ENCODE data around the gene LRCH1.
"Not testable (repeated sequence)": the region's sequence is repeated elsewhere in the genome, so short reads cannot be mapped to it uniquely, and the experiment has no call there.

LRCH1 gene

GRCh38 chr13:46761866-46762265 lies 208.9 kb downstream of the LRCH1 start:
- DNase-seq, result no peak

- DNase-seq, result not testable (repeated sequence)
These were observed 217.0 kb downstream of the LRCH1 start for GRCh38 chr13:46769925-46770324.

GRCh38 chr13:46771693-46772092 lies 218.7 kb downstream of the LRCH1 start:
- DNase-seq, result no peak

GRCh38 chr13:46773541-46773940 lies 220.6 kb downstream of the LRCH1 start:
- no peak for DNase-seq

GRCh38 chr13:46775385-46776107 lies 222.6 kb downstream of the LRCH1 start:
- no peak for DNase-seq

GRCh38 chr13:46778095-46778494 lies 225.1 kb downstream of the LRCH1 start:
- no peak for DNase-seq

DNA sequence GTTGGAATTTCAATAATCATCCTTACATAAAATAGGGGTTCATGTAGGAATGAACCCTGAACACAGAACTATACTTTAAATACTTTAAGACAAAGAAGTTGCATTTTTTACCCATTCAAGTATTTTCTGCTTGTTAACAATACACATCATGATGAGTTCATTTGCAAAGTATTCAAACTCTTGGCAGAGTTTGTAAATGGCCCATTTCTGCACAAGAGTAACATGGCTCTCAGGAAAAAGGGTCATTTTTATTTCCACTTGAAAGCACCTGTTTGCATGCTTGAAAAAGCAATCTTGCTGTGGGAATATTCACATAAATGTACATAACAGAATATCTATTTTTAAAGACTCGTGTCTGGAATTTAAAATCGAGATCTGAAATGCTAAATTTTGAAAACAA lies 225.9 kb downstream of the LRCH1 start:
- no peak for DNase-seq

DNA sequence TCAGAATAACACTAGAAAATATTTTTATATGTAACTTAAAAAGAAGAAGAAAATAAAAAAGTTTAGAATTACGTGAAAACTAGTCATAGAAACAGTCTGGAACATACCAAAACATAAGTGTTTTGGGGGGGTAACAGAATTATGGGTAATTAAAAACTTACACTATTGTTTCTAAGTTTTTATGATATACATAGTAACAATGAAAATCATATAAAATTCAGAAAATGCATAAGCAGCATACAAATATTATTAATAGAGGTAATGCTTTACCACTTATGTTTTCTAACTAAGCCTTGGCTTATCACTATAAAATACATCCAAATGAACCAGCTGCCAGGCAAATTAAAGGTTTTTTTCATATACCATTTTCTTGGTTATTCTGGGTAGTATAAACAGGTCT lies 229.1 kb downstream of the LRCH1 start:
- no peak for DNase-seq

DNA sequence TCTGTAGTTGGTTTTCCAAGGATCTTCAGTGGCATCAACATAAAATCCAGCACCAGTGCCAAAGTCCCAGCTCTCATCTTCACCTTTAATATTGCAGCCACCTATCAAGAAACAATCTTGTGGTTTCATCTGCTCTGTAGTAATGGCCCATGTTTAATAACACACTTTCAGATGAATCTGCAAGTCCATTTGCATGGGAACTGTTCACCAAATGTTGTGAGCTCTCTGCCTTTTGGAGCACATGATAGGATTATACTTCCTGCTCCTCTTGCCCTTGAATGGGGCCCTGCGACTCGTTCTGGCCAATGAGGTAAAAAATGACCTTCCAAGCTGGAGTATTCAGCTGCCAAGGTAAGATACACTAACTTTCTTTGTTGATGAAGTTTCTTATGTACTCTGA lies 229.7 kb downstream of the LRCH1 start:
- no peak for DNase-seq

GRCh38 chr13:46783504-46783903 lies 230.5 kb downstream of the LRCH1 start:
- no peak for DNase-seq

- no peak for DNase-seq
These were observed 242.4 kb downstream of the LRCH1 start for GRCh38 chr13:46795321-46795720.

DNA sequence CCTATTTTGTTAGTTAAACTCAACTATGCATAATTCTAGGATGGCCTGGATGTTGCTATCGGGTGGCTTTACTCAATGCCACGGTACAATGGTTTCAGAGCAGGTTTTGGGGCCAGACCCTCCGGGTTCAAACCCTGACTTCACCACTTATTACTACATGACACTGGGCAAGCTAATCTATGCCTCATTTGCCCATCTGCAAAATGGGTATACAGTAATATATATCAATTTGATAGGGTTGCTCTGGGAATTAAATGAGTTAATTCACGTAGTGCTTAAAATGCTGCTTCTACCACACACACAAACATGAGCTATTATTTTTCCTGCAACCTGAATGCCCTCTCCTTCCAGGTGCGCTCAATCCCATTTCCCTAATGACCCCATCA lies 243.2 kb downstream of the LRCH1 start:
- DNase-seq, result no peak

- peak; percentile 80 for DNase-seq
These were observed 243.8 kb downstream of the LRCH1 start, which contains the start of gene ESD for GRCh38 chr13:46796515-46797474. Gene ESD (minus strand): TSS chr13:46797161. CDS start chr13:46791413, 5,748 bp downstream.

DNA sequence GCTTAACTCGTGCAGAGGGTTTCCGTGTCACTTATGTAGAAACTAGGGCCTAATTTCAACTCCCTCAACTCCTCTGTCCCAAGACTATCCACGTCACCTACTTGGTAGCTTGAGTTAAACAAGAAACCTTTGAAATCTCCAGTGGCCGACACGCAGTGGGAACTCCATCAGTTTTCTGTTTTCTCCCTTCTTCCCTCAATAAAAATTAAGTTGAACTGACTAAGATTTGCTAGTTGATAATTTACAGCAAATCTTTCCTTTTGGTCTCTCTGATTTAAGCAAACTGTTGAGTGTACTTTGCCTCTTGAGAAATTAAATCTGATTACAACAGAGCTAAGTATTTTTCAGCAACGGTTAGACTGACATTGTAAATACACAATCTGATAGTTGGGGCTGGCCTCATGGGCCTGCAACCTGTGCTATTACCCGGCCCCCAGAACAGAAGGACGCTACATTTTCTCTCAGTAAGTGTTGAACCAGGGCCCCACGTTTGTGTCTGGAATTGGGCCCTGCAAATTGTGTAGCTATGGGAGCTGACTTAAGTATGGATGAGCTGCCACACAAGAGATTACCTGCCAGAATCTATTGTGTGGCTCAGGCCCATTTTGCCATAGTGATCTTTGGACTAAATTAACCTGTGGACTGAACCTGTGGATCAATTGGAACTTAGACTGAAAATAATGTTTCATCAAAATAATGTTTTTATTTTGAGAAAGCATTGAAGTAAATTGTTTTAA lies 244.7 kb downstream of the LRCH1 start:
- no peak for DNase-seq

GRCh38 chr13:46799139-46799538 lies 246.2 kb downstream of the LRCH1 start:
- DNase-seq, result no peak

- no peak for DNase-seq
These were observed 248.9 kb downstream of the LRCH1 start for GRCh38 chr13:46801858-46802257.
